ENCODE data around the gene ZBTB47.

The ZBTB47 gene

DNA sequence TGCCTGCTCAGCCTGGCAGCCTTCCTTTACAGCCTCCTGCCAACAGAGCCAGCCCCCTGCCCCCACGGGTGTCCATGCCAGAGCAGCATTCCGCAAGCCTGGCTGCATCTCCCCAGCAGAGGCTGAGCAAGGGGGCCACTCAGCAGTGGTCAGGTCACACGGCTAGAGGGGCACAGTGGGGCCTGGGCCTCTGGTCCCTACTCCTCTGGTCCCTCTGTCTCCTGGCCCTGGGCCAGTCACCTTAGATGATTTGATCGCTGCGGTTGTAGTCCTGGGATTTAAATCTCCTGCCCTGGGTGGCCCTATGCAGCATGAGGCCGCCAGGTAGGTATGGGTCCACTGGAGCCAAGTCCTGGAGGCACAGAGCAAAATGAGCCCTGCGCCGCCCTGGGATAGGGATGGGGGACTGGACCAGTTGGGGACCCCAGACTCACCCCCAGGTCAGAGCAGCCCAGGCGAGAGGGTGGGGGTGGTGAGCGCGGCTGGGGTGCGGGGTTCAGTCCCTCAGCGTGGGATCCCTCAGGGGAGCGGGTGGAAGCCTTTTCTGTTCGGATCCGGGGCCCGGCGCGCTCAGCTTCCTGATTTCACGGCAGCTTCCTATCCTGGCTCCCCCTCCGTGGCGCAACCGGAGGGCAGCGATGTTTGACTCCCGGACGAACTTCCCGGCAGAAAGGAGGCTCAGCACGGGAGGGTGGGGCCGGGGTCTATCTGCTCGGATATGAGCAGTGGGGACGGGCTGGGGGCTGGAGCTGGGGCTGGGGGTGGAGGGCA lies at the start of gene ZBTB47:
ZBTB47 (plus strand) TSS at position 138 of the 771 bp plus-strand sequence. CDS start 4,659 bp downstream, outside the sequence.
- DNase-seq (ENCODE audit: low read depth): peak; percentile 57

DNA sequence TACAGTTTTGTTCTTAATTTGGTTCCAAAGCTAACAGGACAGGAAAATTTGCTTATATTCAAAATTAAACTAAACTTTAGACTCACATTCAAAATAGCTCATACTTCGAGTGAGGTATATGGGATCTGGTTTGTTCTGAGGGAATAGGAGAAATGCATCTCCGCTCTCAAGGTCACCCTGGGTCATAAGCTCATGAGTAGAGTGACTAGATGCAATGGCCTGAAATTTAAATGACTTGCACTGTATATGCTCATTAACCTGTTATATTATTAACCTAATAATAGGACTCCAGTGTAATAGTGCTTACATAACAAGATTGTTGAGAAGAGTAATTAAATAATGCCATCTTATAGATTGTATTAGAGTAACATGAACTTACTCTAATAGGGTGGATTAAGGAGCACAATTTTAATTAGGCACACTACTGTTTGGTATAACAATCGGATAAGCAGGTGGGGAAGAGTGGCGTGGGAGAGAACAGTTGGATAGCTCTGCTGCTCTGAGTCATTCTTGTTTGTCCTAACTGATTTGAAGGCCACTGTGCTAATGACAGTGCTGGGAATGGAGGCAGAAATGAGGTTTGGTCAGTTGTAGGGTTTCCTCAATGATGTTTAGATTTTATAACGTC lies 47.8 kb upstream of the ZBTB47 start:
- no peak for DNase-seq (ENCODE audit: low read depth)

DNA sequence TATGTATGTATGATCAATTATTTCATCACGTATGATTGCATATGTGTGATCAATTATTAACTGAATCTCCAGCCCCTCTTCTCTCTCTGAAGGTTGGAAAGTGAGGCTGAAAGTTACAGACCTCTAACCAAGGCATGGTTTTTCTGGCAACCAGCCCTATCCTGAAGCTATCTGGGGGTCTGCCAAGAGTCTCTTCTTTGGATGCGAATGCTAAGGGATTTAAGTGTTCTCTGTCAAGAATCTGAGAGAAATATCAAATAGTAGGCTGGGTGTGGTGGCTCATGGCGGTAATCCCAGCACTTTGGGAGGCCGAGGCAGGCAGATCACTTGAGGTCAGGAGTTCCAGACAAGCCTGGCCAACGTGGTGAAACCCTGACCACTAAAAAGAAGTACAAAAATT lies 44.9 kb upstream of the ZBTB47 start:
- DNase-seq (ENCODE audit: low read depth): peak; percentile 62

DNA sequence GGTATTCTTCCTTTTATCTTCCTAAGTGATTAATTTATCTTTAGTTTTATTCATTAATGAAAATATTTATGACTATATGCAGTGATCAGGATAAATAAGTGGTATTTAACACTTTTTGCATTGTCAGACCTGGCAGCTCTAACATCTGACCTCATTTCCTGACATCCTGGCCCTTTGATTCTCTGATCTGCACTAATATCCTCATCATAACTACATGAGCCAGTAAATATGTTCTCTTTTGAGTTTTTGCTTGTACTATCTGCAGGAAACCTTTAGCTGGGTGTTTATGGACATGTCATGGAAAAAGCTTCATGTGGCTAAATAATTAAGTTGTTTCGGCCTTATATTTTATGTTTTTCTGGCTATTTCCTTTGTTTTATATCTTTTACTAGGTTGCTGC lies 42.5 kb upstream of the ZBTB47 start:
- no peak for DNase-seq (ENCODE audit: low read depth)

DNA sequence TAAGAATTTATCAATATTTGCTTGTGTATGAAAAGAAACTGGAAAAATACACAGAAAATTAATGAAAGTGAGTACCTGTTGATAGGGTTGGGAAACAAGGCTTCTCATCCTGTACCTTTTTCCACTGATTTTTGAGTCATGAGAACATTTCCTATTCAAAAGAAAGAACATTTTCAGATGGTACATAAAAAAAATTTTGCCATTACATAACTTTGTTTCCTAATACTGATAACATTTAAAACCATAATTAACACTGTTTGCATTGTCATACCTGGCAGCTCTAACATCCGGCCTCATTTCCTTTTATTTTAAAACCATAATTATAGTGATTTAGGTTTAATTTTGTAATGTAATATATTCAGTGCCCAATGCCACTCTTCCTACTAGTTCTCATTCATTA lies 41.3 kb upstream of the ZBTB47 start:
- no peak for DNase-seq (ENCODE audit: low read depth)

DNA sequence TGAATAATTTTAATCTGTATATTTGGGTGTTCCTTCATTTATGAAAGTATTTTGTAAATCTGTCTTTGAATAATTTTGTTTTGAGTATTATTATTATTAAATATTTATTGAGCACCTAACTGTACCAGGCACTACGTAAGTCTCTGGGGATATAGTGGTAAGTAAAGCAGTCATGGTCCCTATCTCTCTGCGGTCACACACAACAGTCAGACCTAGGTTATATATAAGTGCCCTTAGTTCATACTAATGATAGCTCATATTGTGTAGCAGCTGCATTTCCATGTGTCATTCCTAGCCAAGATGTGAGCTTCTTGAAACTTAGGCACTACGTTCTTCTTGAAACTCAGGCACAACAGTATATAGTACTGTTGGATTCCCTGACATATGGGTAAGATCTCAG lies 40.6 kb upstream of the ZBTB47 start:
- DNase-seq (ENCODE audit: low read depth): no peak

DNA sequence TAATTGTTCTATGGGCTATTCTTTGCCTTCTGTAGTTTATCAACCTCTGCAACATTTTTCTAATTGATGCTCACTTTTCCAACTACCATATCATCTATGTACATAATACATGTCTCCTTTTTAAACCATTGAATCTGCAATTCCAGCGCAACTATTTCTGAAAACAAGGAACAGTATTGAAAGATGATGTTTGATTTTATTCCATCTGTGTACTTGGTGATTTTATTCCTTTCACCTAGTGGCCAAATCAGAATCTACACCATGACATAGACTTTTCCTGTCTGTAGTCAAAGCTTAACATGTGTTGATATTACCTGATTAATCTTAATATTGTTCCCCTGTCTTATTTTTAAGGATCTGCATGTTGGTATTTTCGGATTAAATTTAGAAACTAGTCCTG lies 40.0 kb upstream of the ZBTB47 start:
- DNase-seq (ENCODE audit: low read depth): peak; percentile 15

DNA sequence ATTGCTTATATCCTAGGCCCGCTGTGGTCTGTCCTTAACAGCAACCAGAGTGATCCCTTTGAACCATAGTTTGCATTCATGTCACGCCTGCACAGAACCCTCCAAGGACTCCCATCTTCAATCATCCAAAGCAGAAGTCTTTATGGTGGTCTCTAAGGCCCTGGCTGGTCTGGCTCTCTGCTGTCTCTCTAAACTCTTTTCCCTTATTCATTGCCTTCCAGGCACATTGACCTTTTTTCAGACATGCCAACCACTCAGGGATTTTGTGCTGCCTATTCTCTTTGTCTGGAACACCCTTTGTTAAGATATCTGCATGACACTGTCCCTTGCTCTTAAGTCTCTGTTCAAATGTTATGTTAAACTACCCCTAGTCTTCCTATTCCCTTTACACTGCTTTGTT lies 21.9 kb upstream of the ZBTB47 start:
- DNase-seq (ENCODE audit: low read depth): no peak

DNA sequence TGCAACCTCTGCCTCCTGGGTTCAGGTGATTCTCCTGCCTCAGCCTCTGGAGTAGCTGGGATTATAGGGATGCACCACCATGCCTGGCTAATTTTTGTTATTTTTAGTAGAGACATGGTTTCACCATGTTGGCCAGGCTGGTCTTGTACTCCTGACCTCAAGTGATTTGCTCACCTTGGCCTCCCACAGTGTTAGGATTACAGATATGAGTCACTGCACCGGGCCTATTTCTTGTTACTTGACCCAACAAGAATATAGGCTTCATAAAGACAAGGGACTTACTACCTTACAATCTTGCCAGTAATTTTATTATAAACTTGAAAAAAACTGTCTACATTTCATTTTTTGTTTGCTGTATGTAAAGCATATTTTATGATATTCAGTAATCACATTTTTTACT lies 21.4 kb upstream of the ZBTB47 start:
- peak; percentile 19 for DNase-seq (ENCODE audit: low read depth)

DNA sequence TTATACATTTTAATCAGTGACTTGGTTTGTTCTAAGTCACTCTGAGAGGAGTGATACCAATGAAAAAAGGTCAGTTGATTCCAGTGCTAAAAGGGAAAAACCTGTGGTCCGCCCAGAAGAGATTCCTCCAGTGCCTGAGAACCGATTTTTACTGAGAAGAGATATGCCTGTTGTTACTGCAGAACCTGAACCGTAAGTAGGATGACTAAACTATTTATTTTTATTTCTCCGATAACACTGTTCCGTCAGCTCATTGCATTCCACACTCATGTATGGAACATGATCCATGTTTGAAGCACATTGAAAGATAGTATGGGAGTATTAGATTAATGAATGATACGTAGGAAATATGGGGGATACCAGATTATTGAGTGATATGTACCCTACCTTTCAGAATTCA lies 20.0 kb upstream of the ZBTB47 start:
- DNase-seq (ENCODE audit: low read depth): no peak

DNA sequence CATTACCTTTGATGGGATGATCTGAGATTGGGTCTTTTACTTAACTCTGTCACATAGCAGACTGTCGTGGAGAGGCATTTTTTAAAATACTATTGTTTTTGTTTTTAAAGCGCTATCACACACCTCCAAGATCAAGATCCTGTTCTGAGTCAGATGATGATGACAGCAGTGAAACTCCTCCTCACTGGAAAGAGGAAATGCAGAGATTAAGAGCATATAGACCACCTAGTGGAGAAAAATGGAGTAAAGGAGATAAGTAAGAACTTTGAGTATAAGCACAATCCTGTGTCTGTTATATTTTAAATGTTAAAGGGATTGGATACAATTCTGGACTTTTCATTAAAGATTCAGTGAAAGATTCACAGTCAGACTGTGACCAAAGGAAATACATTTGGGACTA lies 18.4 kb upstream of the ZBTB47 start:
- DNase-seq (ENCODE audit: low read depth): peak; percentile 49

DNA sequence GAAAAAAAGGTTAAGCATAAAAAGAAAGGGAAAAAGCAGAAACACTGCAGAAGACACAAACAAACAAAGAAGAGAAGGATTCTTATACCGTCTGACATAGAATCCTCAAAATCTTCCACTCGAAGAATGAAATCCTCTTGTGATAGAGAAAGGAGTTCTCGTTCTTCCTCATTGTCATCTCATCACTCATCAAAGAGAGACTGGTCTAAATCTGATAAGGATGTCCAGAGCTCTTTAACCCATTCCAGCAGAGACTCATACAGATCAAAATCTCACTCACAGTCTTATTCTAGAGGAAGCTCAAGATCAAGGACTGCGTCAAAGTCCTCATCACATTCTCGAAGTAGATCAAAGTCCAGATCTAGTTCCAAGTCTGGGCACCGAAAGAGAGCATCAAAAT lies 16.5 kb upstream of the ZBTB47 start:
- no peak for DNase-seq (ENCODE audit: low read depth)

DNA sequence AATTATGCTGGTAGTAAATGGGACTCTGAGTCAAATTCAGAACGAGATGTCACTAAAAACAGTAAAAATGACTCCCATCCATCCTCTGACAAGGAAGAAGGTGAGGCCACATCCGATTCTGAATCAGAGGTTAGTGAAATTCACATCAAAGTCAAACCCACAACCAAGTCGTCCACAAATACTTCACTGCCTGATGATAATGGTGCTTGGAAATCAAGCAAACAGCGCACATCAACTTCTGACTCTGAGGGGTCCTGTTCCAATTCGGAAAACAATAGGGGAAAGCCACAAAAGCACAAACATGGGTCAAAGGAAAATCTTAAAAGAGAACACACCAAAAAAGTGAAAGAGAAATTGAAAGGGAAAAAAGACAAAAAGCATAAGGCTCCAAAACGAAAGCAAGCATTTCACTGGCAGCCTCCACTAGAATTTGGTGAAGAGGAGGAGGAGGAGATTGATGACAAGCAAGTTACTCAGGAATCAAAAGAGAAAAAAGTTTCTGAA lies 15.1 kb upstream of the ZBTB47 start:
- no peak for DNase-seq (ENCODE audit: low read depth)

DNA sequence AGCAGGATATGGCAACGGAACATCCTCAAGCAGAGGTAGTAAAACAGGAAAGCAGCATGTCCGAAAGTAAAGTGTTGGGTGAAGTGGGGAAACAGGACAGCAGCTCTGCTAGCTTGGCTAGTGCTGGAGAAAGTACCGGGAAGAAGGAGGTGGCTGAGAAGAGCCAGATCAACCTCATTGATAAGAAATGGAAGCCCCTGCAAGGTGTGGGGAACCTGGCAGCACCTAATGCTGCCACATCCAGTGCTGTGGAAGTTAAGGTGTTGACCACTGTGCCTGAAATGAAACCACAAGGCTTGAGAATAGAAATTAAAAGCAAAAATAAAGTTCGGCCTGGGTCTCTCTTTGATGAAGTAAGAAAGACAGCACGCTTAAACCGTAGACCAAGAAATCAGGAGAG lies 14.3 kb upstream of the ZBTB47 start:
- DNase-seq (ENCODE audit: low read depth): no peak

DNA sequence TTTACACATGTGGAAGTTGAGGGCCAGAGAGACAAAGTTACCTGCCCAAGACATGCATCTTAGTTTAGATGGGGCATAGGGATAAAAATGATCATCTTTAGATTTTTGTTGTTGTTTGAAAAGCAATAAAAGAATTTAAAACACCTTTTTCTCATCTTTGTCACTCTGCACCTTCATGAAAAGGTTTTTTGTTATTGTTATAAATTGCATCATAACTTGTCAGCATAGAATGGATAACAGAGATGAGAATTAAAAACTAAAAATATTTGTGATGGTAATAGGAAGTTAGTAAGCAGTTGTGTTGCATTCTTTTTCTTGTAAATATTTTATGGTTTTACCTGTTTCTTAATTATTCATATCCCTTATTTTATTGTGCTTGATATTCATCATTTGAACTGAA lies 13.4 kb upstream of the ZBTB47 start:
- no peak for DNase-seq (ENCODE audit: low read depth)

DNA sequence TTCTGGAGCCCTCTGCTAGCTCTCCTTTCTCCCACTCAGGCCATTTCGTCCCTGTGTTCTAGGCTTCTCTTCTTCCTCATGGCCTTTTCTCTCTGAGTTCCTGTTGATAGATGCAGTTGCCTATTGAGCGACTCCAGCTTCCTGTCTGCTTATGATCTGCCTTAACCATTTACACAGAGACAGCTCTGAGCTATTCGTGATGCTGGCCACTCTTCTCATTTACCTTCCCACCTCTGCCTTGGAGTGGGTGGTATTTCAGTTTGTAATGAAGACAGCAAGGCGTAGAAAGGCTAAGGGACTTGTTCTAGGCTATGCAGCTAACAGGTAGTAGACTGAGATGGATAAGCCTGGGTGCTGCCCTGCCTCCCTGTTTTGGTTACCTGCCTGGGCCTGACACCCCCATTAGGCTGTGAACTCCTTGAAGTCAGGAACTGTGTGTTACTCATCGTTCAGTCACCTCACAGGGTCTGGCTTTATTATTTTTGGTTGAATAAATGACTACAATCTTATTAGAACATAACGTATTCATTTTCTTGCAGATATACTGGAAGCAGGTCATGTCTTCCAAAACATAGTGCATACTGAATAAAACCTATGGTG lies 12.6 kb upstream of the ZBTB47 start:
- DNase-seq (ENCODE audit: low read depth): no peak

DNA sequence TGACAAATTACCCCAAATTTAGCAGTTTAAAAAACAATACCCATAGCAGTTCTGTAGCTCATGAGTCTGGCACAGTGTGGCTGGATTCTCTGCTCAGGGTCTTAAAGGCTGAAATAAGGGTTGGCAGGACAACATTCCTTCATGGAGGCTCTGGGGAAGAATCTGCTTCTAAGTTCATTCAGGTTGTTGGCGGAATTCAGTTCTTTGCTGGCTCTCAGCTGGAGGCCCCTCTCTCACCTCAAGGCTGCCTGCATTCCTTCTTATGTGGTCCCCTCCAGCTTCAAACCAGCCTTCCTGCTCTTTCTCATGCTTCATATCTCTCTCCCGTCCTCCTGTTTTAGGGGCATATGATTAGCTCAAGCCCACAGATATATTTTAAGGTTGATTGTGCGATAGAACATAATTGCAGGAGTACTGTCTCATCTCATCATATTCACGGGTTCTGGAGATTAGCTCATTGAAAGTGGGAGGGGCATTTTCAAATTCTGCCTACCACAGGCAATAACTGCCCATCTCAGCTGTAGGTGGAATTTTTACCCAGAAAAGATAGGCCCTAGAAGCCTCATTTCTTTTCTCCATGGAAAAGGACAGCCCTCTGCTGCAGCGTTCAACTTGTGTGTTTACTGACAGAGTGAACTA lies 5.6 kb upstream of the ZBTB47 start:
- no peak for DNase-seq (ENCODE audit: low read depth)

DNA sequence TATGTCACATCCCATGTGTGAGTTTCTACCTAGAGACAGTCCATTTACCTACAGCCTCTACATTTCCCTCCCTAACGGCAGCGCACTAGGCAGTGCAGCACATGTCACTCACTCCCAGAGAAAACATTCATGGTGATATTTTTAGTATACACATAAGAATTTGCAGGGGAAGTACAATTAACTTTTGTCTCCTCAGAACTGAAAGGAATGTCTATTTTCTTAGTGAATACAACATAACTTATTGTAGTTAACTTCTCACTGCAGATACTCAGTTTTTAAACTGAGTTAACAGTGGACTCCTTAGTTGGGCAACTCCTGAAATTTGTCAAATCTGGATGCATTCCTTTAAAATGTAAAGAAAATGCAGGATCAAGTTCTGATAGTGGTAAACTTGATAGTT lies 4.5 kb upstream of the ZBTB47 start:
- no peak for DNase-seq (ENCODE audit: low read depth)

DNA sequence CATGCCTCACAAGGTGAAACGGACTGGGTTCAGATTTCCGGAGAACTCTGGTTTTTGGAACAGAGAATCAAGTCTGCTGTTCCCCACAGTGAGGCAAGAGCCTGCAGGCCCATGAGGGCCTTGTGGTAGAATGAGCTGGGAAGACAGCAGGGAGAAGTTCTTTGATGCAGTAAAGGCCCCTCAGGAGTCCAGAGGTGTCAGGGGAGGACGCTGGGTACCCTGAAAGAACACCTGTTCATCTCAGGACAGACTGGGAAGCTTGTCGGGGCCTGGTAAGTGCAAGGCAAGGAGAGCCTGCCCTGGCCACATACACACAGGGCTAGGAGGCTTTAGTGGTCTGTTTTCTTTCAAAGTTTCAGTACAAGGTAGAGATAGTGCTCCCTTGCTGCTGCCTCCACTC lies 3.7 kb upstream of the ZBTB47 start:
- no peak for DNase-seq (ENCODE audit: low read depth)

DNA sequence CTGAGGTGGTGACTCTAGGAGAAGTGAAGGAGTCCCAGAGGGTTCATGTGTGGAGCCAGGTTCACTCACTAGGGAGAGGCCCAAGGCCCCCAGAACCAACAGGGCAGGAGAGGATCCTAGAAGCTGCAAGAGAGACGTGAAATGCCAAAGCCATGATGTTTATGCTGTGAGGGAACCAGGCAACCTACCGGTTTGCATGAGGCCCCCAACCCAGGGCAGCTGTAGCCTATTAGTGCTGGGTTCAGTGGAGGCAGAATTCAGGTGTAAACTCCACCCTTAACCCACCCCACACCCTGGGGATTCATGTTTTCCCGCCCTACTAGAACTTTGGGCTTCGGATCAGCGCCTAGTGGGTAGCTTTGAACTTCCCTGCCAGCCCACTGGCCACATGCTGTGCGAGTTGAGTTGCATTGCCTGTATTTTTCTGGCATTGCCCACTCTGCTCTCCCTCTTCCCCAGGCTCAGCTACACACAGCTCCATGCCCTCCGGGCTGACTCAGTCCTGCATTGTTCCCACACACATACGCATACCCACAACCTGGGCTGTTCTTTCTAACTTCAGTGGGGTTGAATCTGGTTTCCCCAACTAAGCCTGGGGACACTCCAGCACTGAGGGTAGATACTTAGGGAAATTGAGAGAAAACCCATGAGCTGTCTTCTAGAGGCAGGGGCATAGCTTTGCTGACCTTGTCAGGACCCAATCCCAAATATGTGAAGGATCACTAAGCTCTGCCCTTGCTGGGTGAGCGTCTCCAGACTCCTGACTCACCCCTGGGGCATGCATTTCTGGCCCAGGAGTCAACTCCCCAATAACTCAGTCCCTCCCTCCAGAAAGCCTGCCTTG lies 2.0 kb upstream of the ZBTB47 start:
- peak; percentile 88 for DNase-seq (ENCODE audit: low read depth)

DNA sequence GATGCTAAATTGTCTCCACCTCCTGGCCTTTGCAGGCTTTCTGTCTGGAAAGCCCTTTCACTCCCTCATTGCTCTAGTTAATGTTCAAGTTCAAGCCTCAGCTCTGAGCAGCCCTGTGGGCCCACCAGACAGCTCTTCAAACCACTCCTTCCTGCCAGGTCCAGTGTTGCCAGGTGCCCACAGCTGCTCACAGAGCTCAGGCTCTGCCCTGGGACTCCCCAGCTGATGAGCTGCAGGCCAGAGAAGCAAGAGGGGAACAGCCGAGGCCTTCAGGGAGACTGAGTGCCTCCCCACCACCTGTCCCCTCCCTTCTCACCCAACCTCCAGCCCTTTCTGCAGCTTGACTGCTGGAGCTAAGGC lies 1.3 kb upstream of the ZBTB47 start:
- DNase-seq (ENCODE audit: low read depth): no peak
